ENCODE results near the gene MED27.

MED27 gene

DNA sequence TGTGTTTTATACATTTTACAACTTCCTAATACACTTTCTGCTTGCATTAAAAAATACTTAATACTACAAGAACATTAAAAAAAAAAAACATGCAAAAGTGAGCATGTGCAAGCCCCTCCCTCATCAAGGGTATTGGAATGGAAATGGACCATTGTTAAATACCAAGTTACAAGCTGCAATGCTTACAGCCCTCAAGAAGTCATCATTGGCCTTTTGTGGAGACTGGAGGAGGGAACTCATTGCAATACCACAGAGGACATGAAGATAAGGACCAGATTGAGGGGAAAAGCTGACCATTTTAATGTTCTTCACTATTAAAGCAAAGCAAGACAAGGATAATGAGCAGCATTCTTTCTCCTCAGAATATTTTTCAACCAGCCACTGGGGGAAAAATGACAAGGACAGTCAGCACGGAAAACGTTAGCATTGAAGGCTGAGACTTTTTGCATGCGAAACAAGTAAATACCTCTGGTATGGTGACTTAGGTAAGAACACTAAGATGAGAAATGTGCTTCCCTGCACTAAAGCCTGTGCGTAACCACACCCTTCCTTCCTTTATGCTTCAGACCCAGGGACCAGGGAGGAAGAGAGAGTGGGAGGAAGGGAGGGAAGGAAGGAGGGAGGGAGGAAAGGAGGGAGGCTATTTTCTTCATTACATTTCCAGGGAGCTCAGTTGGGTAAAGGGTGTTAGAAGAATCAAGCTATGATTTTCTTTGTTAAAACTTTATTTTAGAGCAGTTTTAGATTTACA is 198.7 kb downstream of the MED27 start:
- no peak for DNase-seq (ENCODE audit: low read depth in 2 of 2)

GRCh38 chr9:131879911-131880290 is 199.8 kb downstream of the MED27 start:
- no peak for DNase-seq (ENCODE audit: low read depth in 2 of 2)

DNA sequence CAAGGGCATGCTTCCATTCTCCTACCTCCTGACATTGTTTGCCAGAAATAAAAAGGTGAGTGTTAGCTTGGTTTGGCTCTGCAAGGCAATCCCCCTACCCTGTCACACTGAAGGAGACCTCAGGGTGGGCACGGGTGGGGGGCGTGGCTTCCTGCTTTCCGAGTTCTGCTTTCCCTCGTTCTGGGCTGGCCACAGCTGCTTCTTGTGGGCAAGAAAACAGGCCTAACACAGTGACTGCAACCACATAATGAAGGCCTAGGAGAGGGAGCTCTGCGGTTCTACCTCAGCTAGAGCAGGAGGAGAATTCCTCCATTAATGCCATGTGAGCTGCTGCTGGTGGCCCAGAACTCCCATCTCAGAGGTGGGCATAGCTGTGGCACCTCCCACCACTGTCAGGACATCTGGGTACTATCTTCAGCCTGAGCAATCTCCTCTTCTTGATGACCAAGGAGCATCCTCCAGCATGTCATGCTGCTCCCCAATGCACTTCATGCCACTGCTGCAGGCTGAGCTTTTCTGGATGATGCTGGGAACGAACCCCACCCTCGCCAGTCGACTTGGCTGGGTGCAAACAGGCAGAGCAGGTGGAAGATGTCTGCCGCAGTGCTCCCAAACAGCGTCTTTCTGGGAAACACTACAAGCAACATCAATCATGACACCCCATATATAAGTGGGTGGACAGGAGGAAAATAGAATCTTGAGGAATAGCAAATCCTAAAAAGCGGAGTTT is 200.3 kb downstream of the MED27 start:
- DNase-seq (ENCODE audit: low read depth in 2 of 2): no peak

- DNase-seq (ENCODE audit: low read depth in 2 of 2): no peak
These were observed 203.2 kb downstream of the MED27 start for GRCh38 chr9:131876486-131876885.

GRCh38 chr9:131875828-131876485 is 203.7 kb downstream of the MED27 start:
- DNase-seq (ENCODE audit: low read depth in 2 of 2): no peak

GRCh38 chr9:131874916-131875670 is 204.6 kb downstream of the MED27 start:
- no peak for DNase-seq (ENCODE audit: low read depth in 2 of 2)

DNA sequence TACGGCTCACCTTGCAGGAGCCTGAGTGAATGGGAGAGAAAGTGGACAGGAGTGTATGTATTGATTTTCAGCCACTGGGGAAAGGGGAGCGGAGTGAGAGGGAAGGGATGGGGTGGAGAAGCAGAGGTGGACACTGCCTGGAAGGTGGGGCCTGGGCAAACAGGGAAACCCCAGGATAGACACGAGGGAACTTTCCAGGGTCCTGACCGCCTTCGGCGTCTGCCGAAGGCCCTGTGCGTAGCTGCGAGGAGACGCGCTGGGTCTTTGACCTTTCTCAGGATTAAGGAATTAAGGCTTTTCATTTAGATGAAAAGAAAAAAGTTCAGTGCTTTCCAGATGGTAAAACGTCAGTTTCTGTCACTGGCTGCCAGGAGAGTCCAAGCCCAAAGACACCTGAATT is 205.2 kb downstream of the MED27 start:
- no peak for DNase-seq (ENCODE audit: low read depth in 2 of 2)

DNA sequence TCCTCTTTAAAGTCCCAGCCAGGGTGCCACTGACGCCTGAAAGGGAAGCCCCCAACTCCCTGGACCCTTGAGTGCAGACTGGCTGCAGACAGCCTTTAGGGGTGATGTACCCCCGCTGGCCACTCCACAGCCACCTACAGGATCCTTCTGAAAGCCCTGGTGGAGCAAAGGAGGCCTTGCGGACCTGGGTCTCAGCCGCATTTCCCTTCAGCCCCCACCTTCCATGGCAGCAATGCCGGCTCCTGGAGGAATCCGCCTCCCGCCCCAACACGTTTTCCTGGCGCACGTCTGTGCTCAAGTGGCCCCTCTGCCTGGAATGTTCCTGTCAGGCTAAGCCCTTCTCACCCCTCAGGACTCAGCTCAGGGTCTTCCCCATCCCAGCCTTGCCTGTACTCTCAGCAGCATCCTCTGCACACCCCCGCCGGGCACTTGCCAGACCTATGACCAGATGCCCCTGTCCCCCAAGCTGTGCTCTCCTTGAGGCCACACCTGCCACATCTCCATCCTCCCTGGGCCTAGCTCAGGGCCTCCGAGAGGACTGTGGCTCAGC is 205.7 kb downstream of the MED27 start:
- no peak for DNase-seq (ENCODE audit: low read depth in 2 of 2)

- DNase-seq (ENCODE audit: low read depth in 2 of 2): no peak
These were observed 206.3 kb downstream of the MED27 start for GRCh38 chr9:131873335-131873734.

DNA sequence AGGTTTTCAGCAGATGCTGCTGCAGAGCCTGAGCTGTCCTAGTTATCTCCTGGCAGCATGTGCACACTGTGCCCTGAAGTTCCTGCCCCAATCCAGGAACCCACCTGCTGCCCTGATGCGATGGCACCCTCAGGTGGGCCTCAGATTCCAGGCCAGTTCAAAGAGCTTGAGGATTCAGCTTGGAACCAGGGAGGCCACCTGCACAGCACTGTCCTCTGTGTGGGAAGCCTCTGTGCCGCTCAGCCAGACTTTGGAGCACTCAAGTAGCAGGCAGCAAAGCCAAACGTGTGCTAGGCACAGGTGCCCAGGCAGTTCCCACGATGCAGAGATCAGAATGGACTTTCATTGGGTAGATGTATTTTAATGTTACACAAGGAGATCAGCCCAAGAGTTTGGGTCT is 207.0 kb downstream of the MED27 start:
- no peak for DNase-seq (ENCODE audit: low read depth in 2 of 2)

- DNase-seq (ENCODE audit: low read depth in 2 of 2): no peak
These were observed 207.7 kb downstream of the MED27 start for GRCh38 chr9:131872006-131872405.

DNA sequence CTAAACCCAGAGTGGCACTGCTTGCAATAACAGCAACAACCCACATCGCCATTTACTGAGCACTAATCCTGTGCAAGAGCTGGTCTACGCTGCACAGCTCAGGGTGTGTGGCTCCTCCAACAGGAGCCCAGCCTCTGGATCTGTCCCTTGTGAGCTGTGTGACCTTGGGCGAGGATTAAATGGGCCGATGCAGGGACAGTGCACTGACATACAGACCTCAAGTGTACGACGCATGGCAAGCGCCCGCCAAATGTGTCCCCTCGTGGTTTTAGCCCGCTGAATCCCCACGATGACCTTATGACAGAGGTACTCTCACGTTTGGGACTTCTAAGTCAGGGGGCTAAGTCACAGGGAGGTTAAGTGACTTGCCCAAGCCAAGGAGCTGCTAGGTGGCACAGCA is 209.5 kb downstream of the MED27 start:
- no peak for DNase-seq (ENCODE audit: low read depth in 2 of 2)

- DNase-seq (ENCODE audit: low read depth in 2 of 2): no peak
These were observed 210.3 kb downstream of the MED27 start for GRCh38 chr9:131869348-131869747.

DNA sequence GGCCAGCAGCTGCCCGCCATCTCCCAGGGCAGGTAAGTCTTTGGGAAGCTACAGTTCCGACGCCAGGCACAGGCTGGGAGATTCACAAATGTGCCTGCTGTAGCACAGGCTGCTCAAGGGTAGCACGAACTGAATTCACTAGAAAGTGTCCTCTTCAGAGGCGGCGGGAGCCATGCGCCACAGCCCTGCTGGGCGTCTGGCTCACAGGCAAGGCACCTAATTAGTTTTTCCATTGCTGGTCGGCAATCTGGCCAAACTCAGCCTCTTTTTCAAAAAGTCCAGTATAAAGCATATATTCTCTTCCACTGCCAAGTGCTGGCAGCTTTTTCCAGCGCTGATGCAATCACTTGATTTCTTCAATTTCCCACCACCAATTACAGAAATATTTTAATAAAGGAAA is 210.9 kb downstream of the MED27 start:
- DNase-seq (ENCODE audit: low read depth in 2 of 2): no peak

- DNase-seq (ENCODE audit: low read depth in 2 of 2): no peak
These were observed 212.0 kb downstream of the MED27 start for GRCh38 chr9:131867611-131868192.

DNA sequence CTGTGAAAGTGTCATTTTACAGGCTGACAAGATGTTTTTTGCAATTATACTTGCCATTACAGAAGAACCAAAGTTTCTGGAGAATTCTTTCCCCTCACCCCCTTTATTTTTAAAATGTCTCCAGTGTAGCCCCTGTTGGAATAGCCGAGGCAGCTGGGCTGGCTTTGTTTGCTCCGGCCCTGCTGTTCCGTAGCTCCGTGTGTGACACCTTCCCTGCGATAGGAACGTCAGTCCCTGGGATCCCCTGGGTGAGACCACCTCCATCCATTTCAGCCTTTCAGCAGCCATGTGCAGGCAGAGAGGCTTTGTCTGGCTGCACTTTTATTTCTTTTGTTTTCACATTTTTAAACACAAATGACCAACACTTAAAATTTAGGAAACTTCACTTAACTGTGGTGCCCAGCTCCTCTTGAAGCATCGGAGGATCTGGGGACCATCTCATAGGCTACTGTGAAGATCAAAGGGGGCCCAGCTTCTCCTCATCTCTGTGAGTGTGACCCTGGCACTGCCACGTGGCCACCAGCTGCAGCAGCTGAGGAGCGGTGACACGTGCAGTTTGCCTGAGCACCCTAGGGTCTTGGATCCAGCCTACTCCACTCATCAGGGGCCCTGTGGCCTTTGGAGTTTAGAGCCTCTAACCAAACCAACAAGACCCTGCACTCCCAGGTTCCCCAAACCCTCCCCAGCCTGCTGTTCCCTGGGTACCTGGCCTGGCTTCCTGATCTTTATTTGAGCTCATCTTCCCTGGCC is 214.0 kb downstream of the MED27 start:
- DNase-seq (ENCODE audit: low read depth in 2 of 2): no peak

GRCh38 chr9:131864531-131864930 is 215.1 kb downstream of the MED27 start:
- no peak for DNase-seq (ENCODE audit: low read depth in 2 of 2)

DNA sequence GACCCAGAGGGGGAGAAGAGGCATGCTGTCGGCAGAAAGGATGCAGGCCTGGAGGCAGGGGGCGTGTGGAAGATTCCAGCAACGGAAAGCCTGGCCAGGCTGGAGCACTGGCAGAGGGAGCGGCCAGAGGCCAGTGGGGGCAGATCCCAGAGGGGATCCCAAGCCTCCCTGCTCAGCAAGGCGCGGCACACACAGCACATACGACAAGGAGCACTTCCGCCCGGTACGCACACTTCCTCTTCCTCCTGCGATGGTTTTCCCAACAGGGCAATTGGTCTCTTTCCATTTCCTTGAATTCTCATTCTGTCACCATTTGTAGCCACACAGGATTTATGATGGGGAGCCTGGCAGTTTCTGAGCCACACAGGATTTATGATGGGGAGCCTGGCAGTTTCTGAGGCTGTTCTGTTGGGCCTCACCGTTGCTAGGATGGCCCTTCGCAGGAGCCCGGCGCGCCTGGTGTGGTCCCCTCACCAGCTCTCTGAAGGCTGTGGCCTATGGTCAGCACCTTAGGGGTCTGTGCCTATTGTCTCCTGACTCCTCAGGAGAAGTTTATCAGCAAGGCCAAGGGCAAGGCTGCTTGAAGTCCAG is 216.3 kb downstream of the MED27 start:
- DNase-seq (ENCODE audit: low read depth in 2 of 2): no peak

- no peak for DNase-seq (ENCODE audit: low read depth in 2 of 2)
These were observed 217.4 kb downstream of the MED27 start for GRCh38 chr9:131862261-131862660.

DNA sequence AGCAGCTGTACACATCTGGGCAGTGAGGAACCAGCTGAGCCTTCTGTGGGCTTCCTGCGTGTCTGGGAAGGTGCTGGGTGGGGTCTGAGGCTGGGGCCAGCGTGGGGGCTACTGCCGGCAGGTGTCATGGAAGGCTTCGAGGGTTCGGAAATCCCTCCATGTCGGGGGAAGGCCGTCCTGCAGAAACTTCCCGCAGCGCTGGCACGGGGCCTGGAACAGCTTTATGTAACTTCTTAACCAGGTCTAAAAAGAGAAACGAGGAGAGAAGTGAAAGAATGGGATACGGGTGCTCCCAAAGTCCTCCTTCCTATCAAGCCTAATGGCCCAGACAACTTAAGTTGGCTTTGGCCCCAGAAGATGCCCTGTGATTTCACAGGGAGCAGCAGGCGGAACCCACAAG is 219.2 kb downstream of the MED27 start:
- no peak for DNase-seq (ENCODE audit: low read depth in 2 of 2)

All from stimulated activated CD8-positive, alpha-beta memory T cell treated with anti-CD3 and anti-CD28 coated beads, Interleukin-15, amount 100 ng/mL, for 48 hours (primary cell).